Measurements from ENCODE around the gene AFF3. TPM values are rescaled to one million over a fixed set of nuclear protein-coding genes. Genes with fewer than 3 reads are reported as not detected.

Gene AFF3
- polyA plus RNA-seq, 1 donor (not counting 4 experiments of a cell fraction or from before 2014, with no cell fraction given): not detected

- Histone ChIP-seq H4K20me1 (ENCODE audit: control insufficient read depth, extremely low read depth, insufficient read depth, low read length) (no peaks in the 10 kb centered on the region), H3K4me2 (ENCODE audit: control insufficient read depth, extremely low read depth, insufficient read depth, low read depth, low read length) (no peak overlapping the region), H3K4me1 (ENCODE audit: control insufficient read depth, extremely low read depth, insufficient read depth, low read length) (no peaks in the 10 kb centered on the region), H3K36me3 (ENCODE audit: control insufficient read depth in 2 of 2, extremely low read depth in 1 of 2, insufficient read depth in 2 of 2, low read length in 2 of 2) (no peaks in the 10 kb centered on the region), H3K9ac (ENCODE audit: control insufficient read depth, extremely low read depth, insufficient read depth, low read length) (no peak overlapping the region), H3K4me3 (ENCODE audit: control insufficient read depth in 2 of 3, extremely low read depth in 1 of 3, insufficient read depth in 2 of 3, low read depth in 1 of 3, low read length in 3 of 3) (no peak overlapping the region), H2AFZ (ENCODE audit: control insufficient read depth, low read length) (no peak overlapping the region), H3K27ac (ENCODE audit: control insufficient read depth, insufficient read depth, low read length) (no peak overlapping the region), H3K27me3 (ENCODE audit: control insufficient read depth, extremely low read depth, insufficient read depth, low read length) (no peaks in the 10 kb centered on the region), H3K9me3 (ENCODE audit: control insufficient read depth, low read depth, low read length) (no peaks in the 10 kb centered on the region), H3K9me1 (ENCODE audit: control insufficient read depth, extremely low read depth, insufficient read depth, low read length) (no peaks in the 10 kb centered on the region), H3K79me2 (ENCODE audit: control insufficient read depth, insufficient read depth, low read length) (no peaks in the 10 kb centered on the region)
- DNase-seq (ENCODE audit: low read depth, low spot score): no peak
- FAIRE-seq: no peak
- TF ChIP-seq CTCF (optimal IDR thresholded peaks at IDR 0.05 in 1 of 3, IDR thresholded peaks at IDR 0.05 in 1 of 3, conservative IDR thresholded peaks at IDR 0.05 in 1 of 3; ENCODE audit: extremely low read depth in 1 of 3, insufficient read depth in 2 of 3, low read length in 3 of 3) (no peak), EZH2 (IDR thresholded peaks at IDR 0.05; ENCODE audit: low read length) (no peak)
- dilution Hi-C loops (cut with MboI; ENCODE audit: extremely low pct_ligation_motif_present, low sequenced_read_pairs): no loop called here
Measured at GRCh38 chr2:99666256-99666655, 476.1 kb downstream of the AFF3 start.

- Histone ChIP-seq H3K9ac (ENCODE audit: control insufficient read depth, extremely low read depth, insufficient read depth, low read length) (no peak overlapping the region), H4K20me1 (ENCODE audit: control insufficient read depth, extremely low read depth, insufficient read depth, low read length) (no peaks in the 10 kb centered on the region), H3K79me2 (ENCODE audit: control insufficient read depth, insufficient read depth, low read length) (no peaks in the 10 kb centered on the region), H3K9me3 (ENCODE audit: control insufficient read depth, low read depth, low read length) (no peaks in the 10 kb centered on the region), H3K27me3 (ENCODE audit: control insufficient read depth, extremely low read depth, insufficient read depth, low read length) (no peaks in the 10 kb centered on the region), H2AFZ (ENCODE audit: control insufficient read depth, low read length) (no peak overlapping the region), H3K4me3 (ENCODE audit: control insufficient read depth in 2 of 3, extremely low read depth in 1 of 3, insufficient read depth in 2 of 3, low read depth in 1 of 3, low read length in 3 of 3) (no peak overlapping the region), H3K36me3 (ENCODE audit: control insufficient read depth in 2 of 2, extremely low read depth in 1 of 2, insufficient read depth in 2 of 2, low read length in 2 of 2) (no peaks in the 10 kb centered on the region), H3K4me1 (ENCODE audit: control insufficient read depth, extremely low read depth, insufficient read depth, low read length) (no peaks in the 10 kb centered on the region), H3K9me1 (ENCODE audit: control insufficient read depth, extremely low read depth, insufficient read depth, low read length) (no peaks in the 10 kb centered on the region), H3K27ac (ENCODE audit: control insufficient read depth, insufficient read depth, low read length) (no peak overlapping the region), H3K4me2 (ENCODE audit: control insufficient read depth, extremely low read depth, insufficient read depth, low read depth, low read length) (no peak overlapping the region)
- FAIRE-seq: no peak
- dilution Hi-C loops (cut with MboI; ENCODE audit: extremely low pct_ligation_motif_present, low sequenced_read_pairs): no loop called here
- DNase-seq (ENCODE audit: low read depth, low spot score): no peak
- TF ChIP-seq EZH2 (IDR thresholded peaks at IDR 0.05; ENCODE audit: low read length) (no peak), CTCF (optimal IDR thresholded peaks at IDR 0.05 in 1 of 3, IDR thresholded peaks at IDR 0.05 in 1 of 3, conservative IDR thresholded peaks at IDR 0.05 in 1 of 3; ENCODE audit: extremely low read depth in 1 of 3, insufficient read depth in 2 of 3, low read length in 3 of 3) (no peak)
Measured at GRCh38 chr2:99663641-99664040, 478.7 kb downstream of the AFF3 start.

All from keratinocyte (primary cell).